Inflammatory macrophage (primary cell): ENCODE measurements around the gene TPCN1.

ENCODE experiments used
- DNase-seq, 2 donors: peaks; one replicate each; pipeline ENCODE4 v3.0.0-alpha.2; 2020 to 2022

TPCN1 gene

GRCh38 chr12:113346353-113346752, 125.1 kb downstream of the TPCN1 start:
- peak; percentile 80 to 83 for DNase-seq

GRCh38 chr12:113347107-113347506, 125.8 kb downstream of the TPCN1 start:
- DNase-seq: no peak

- DNase-seq: no peak
Observed at GRCh38 chr12:113347892-113348291, 126.6 kb downstream of the TPCN1 start.
